GM19035 (cell line): ENCODE data around the gene THSD4.

ENCODE experiments used
- ATAC-seq: cut with Tn5 transposase; IDR thresholded peaks from one replicate; pipeline ENCODE4 v1.9.1; 2021; ENCODE audit not compliant: unreplicated experiment

THSD4 gene

GRCh38 chr15:71808311-71809020, 693.2 kb downstream of the THSD4 start:
- ATAC-seq: no peak

- ATAC-seq: no peak
Measured at GRCh38 chr15:71809346-71809745, 694.1 kb downstream of the THSD4 start.

- ATAC-seq: no peak
Measured at GRCh38 chr15:71810256-71811035, 695.2 kb downstream of the THSD4 start, which contains the start of gene NR2E3. NR2E3 (plus strand) TSS chr15:71810554; CDS start chr15:71810744, 190 bp downstream.

- ATAC-seq: no peak
Measured at GRCh38 chr15:71811036-71811736, 695.9 kb downstream of the THSD4 start.

GRCh38 chr15:71811752-71812735, 696.8 kb downstream of the THSD4 start:
- no peak for ATAC-seq

- no peak for ATAC-seq
Measured at GRCh38 chr15:71812966-71813722, 697.9 kb downstream of the THSD4 start.

GRCh38 chr15:71813723-71814470, 698.6 kb downstream of the THSD4 start:
- no peak for ATAC-seq

GRCh38 chr15:71815301-71815700, 700.0 kb downstream of the THSD4 start:
- ATAC-seq: no peak

- ATAC-seq: no peak
Measured at GRCh38 chr15:71817351-71817750, 702.1 kb downstream of the THSD4 start.

GRCh38 chr15:71820127-71820526, 704.9 kb downstream of the THSD4 start:
- no peak for ATAC-seq

GRCh38 chr15:71821547-71822129, 706.4 kb downstream of the THSD4 start:
- ATAC-seq: no peak

- no peak for ATAC-seq
Measured at GRCh38 chr15:71822890-71823630, 707.8 kb downstream of the THSD4 start.

GRCh38 chr15:71823801-71824200, 708.5 kb downstream of the THSD4 start:
- no peak for ATAC-seq

GRCh38 chr15:71825021-71825730, 709.9 kb downstream of the THSD4 start:
- no peak for ATAC-seq

GRCh38 chr15:71826196-71826595, 710.9 kb downstream of the THSD4 start:
- ATAC-seq: no peak

GRCh38 chr15:71830981-71831380, 715.7 kb downstream of the THSD4 start:
- ATAC-seq: no peak
